ENCODE measurements around the gene SCYL1.
"Not testable (repeated sequence)": the region's sequence is repeated elsewhere in the genome, so short reads cannot be mapped to it uniquely, and the experiment has no call there.

DNA sequence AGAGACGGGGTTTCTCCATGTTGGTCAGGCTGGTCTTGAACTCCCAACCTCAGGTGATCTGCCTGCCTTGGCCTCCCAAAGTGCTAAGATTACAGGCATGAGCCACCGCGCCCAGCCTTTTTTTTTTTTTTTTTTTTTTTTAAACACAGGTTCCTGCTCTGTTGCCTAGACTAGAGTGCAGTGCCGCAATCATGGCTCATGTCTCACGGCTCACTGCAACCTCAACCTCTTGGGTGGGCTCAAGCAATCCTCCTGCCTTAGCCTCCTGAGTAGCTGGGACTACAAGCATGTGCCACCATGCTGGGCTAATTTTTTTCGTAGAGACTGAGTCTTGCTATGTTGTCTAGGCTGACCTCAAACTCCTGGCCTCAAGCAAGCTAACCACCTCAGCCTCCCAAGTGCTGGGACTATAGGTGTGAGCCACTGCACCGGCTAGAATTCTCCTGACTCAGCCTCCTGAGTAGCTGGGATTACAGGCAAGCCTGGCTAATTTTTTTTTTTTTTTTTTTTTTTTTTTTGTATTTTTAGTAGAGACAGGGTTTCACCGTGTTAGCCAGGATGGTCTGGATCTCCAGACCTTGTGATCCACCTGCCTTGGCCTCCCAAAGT lies 5.8 kb upstream of the SCYL1 start:
- not testable (repeated sequence) for TF ChIP-seq MXI1 (IDR thresholded peaks at IDR 0.05; ENCODE audit: borderline replicate concordance, low read depth, low read length); POLR2A (IDR thresholded peaks at IDR 0.05; ENCODE audit: low read depth, low read length); RAD21 (IDR thresholded peaks at IDR 0.05; ENCODE audit: low read length)

Data from IMR-90 (cell line).